A673 (cell line): Measurements from ENCODE around the gene PCDHA13.

ENCODE experiments used
- EZH2 ChIP-seq: fragments of 200-600 bp; sonication (generic); IDR thresholded peaks from 2 replicates; pipeline ENCODE4 v1.6.1; 2017; ENCODE audit warnings: borderline replicate concordance, low read depth, mild to moderate bottlenecking, mixed read lengths, antibody characterized with exemption, low read length; ENCODE audit not compliant: poor library complexity, severe bottlenecking
- TF ChIP-seq, protein P1 (sequence below): fragments of 300-800, 200-600 bp; sonication (generic); conservative IDR thresholded peaks from 2 replicates; pipeline ENCODE4 v1.5.1; 2017; ENCODE audit warnings: low read depth, mild to moderate bottlenecking, antibody characterized with exemption, low read length, moderate library complexity, mixed read lengths

DNA sequence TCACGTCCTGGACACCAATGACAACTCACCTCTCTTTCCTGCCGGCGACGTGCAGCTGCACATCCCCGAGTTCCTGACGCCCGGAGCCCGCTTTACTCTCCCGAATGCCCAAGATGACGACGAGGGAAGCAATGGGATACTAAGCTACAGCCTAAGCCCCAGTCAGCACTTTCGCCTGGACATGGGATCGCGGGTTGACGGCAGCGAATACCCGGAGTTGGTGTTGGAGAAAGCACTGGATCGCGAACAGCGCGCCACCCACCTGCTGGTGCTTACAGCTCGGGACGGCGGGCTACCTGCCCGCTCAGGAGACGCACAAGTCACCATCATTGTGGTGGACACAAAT lies 45.3 kb downstream of the PCDHA13 start:
- TF ChIP-seq, protein P1, sequence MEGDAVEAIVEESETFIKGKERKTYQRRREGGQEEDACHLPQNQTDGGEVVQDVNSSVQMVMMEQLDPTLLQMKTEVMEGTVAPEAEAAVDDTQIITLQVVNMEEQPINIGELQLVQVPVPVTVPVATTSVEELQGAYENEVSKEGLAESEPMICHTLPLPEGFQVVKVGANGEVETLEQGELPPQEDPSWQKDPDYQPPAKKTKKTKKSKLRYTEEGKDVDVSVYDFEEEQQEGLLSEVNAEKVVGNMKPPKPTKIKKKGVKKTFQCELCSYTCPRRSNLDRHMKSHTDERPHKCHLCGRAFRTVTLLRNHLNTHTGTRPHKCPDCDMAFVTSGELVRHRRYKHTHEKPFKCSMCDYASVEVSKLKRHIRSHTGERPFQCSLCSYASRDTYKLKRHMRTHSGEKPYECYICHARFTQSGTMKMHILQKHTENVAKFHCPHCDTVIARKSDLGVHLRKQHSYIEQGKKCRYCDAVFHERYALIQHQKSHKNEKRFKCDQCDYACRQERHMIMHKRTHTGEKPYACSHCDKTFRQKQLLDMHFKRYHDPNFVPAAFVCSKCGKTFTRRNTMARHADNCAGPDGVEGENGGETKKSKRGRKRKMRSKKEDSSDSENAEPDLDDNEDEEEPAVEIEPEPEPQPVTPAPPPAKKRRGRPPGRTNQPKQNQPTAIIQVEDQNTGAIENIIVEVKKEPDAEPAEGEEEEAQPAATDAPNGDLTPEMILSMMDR = no peak
- TF ChIP-seq EZH2 = no peak
